IPS-NIHi11 (cell line): ENCODE results near the gene HSPB9.
A peak's percentile ranks its signal among the peaks of the same experiment; 100 is the strongest.

ENCODE experiments used
- DNase-seq: peaks from one replicate; pipeline ENCODE4 v3.0.0; 2012; ENCODE audit warnings: mixed read lengths, low spot score

HSPB9 gene

GRCh38 chr17:42122371-42123303, at the start of gene HSPB9:
HSPB9 (plus strand) TSS chr17:42122804; CDS start chr17:42122851, 47 bp downstream.
- DNase-seq: peak; percentile 86

- DNase-seq: no peak
Measured at GRCh38 chr17:42075789-42076188, 46.8 kb upstream of the HSPB9 start.

GRCh38 chr17:42076797-42077559, 45.6 kb upstream of the HSPB9 start:
- DNase-seq: no peak

GRCh38 chr17:42077755-42078154, 44.8 kb upstream of the HSPB9 start:
- no peak for DNase-seq

GRCh38 chr17:42078396-42079043, 44.1 kb upstream of the HSPB9 start:
- no peak for DNase-seq

- DNase-seq: no peak
Measured at GRCh38 chr17:42079541-42079940, 43.1 kb upstream of the HSPB9 start.

GRCh38 chr17:42081516-42082129, 41.0 kb upstream of the HSPB9 start:
- no peak for DNase-seq

GRCh38 chr17:42087042-42087701, 35.4 kb upstream of the HSPB9 start:
- no peak for DNase-seq

- no peak for DNase-seq
Measured at GRCh38 chr17:42087736-42088705, 34.6 kb upstream of the HSPB9 start.

GRCh38 chr17:42088736-42089135, 33.9 kb upstream of the HSPB9 start:
- no peak for DNase-seq

- DNase-seq: no peak
Measured at GRCh38 chr17:42090964-42091790, 31.4 kb upstream of the HSPB9 start.

- no peak for DNase-seq
Measured at GRCh38 chr17:42092939-42093338, 29.7 kb upstream of the HSPB9 start.

- no peak for DNase-seq
Measured at GRCh38 chr17:42094375-42095069, 28.1 kb upstream of the HSPB9 start.

GRCh38 chr17:42096360-42097111, 26.1 kb upstream of the HSPB9 start:
- DNase-seq: no peak

GRCh38 chr17:42097691-42098631, 24.6 kb upstream of the HSPB9 start, which contains the start of gene ZNF385C:
ZNF385C (minus strand) TSS chr17:42098473; CDS start chr17:42063056, 35,417 bp downstream.
- DNase-seq: peak; percentile 86

- no peak for DNase-seq
Measured at GRCh38 chr17:42098730-42099399, 23.7 kb upstream of the HSPB9 start.
